HK-2 (cell line): ENCODE results near the gene SYT5.
A peak's percentile ranks its signal among the peaks of the same experiment; 100 is the strongest.
"Not testable (repeated sequence)": the region's sequence is repeated elsewhere in the genome, so short reads cannot be mapped to it uniquely, and the experiment has no call there.

ENCODE experiments used
- DNase-seq: peaks from one replicate; pipeline ENCODE4 v3.0.0-alpha.2; 2018; ENCODE audit not compliant: unreplicated experiment

The SYT5 gene

GRCh38 chr19:55208880-55209692 lies 29.0 kb upstream of the SYT5 start, which contains the start of gene PTPRH:
TSS of gene PTPRH (minus strand) at chr19:55209501. CDS start at chr19:55209433, 68 bp downstream.
- DNase-seq, result no peak

- peak; percentile 94 for DNase-seq
Observed at GRCh38 chr19:55206664-55207500, 26.8 kb upstream of the SYT5 start.

- not testable (repeated sequence) for DNase-seq
Observed at GRCh38 chr19:55202199-55202598, 22.1 kb upstream of the SYT5 start.

DNA sequence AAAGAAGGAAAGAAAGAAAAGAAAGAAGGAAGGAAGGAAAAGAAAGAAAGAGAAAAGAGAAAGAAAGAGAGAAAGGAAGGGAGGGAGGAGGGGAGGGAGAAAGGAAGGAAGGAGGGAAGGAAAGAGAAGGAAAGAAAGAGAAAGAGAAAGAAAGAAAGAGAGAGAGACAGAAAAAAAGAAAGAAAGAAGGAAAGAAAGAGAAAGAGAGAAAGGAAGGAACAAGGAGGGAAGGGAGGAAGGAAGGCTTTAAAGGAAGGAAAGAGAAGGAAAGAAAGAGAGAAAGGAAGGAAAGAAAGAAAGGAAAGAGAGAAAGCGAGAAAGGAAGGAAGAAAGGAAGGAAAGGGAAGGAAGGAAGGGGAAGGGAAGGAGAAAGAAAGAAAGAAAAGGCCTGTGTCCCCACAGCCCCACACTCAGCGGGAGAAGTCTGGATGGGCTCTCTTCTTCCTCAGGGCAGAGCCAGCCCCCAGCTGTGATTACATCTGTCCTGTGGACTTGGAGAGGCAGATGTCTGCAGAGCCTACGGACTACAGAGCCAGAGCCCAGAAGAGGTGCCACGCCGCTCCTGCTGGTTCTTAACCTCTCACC lies 19.6 kb upstream of the SYT5 start:
- DNase-seq, result no peak

DNA sequence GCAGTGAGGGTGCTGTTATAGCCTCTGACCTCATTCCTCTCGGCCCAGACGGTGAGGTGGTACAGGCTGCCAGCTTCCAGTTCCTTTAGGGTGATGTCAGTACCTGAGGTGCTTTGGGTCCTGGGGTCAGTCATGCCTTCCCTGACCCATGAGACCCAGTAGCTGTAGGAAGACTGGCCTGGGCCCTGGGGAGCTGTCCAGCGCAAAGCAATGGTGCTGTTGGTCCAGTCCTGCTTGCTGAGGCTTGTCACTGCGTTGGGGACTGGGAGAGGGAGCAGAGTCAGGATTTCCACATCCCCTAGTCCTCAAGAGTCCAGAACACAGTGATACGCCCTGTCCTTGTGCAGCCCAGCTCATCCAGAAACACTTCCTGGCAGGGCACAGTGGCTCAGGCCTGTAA lies 18.6 kb upstream of the SYT5 start:
- DNase-seq, result no peak

DNA sequence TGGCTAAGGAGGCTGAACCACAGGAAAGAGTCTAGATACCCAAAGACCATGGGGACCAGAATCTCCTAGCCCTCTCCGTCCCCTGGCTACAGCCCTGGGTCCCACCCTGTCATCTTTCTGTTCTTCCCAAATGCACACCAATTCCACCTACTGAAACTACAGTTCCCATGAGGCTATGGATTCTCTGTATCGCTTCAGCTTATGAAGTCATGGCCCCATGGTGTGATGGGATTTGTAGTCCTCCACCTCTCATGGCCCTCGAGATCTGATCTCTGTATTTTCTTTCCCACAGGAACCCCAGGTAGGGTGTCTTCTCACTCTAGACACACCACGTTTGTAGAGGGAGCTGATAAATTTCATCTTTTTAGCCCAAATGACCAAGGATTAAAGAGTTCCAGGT lies 17.4 kb upstream of the SYT5 start:
- DNase-seq, result no peak

DNA sequence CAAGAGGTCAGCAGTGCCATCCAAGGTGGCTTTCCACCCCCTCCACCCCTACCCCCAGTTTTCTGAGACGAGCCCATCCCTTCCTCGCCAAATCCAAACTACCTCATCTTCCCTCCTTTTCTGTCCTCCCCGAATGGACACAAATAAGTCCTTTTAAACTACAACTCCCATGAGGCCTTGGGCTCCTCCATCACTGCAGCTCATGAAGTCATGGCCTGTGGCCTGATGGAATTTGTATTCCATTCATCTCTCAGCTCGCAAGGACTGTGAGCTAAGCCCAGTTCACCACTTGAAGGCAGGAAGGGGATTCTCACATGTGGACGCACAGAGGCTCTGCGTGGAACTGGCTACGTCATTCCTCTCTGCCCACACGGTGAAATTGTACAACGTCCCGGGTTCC lies 16.7 kb upstream of the SYT5 start:
- DNase-seq, result no peak

- DNase-seq, result no peak
Observed at GRCh38 chr19:55193481-55193880, 13.4 kb upstream of the SYT5 start.

DNA sequence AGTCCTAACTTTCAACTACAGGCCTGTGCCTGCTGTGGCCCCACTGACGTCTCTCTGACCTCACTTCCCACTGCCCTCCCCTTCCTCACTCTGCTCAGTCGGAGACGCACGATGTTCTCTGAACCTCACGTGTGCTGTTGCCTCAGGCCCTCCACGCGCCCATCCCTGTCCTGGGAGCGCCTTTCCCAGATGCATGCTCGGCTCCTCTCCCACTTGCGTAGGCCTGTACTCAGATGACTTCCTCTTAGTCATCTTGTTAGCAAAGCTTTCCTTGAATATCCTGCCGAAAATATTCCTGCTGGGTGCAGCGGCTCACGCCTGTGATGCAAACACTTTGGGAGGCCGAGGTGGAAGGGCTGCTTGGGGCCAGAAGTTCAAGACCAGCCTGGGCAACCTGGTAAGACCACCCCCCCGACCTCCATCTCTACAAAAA lies 9.3 kb upstream of the SYT5 start:
- DNase-seq, result peak; percentile 95

DNA sequence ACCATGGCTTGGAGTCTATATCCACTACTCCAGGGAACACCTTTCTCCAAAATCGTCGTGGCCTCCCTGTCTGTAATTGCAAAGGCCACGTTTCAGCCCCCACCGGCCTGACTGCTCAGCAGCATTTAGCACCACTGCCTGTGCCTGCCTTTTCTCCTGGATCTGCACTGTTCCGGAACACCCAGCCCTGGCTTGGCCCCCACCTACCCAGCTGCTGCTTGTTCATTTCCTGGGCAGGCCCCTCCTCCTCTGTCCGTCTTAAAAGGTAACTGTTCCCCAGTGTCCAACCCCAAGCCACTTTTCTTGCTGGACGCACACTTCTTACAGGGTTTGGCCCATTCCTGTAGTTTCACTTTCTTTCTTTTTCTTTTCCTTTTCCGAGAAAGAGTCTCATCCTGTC lies 8.5 kb upstream of the SYT5 start:
- DNase-seq, result peak; percentile 82

DNA sequence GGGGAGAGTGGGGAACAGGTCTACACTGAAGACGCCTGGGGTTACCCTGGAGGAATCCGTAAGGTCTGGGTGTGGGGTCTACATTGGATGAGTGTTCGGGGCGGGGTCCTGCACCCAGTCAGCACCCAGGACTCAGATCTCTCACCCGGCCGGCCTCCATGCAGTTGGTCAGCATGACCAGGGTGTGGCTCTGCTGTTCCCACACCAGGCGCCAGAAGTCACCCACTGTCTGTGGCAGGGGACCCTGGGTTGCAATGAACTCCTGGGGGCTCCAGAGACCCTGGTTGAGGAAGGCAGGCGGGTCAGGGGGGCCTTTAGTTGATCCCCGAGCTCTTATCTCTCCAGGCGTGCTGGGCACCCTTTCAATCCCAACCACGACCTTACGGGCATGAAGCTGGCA lies 6.0 kb upstream of the SYT5 start:
- no peak for DNase-seq

GRCh38 chr19:55181740-55182139 lies 1.7 kb upstream of the SYT5 start:
- no peak for DNase-seq

DNA sequence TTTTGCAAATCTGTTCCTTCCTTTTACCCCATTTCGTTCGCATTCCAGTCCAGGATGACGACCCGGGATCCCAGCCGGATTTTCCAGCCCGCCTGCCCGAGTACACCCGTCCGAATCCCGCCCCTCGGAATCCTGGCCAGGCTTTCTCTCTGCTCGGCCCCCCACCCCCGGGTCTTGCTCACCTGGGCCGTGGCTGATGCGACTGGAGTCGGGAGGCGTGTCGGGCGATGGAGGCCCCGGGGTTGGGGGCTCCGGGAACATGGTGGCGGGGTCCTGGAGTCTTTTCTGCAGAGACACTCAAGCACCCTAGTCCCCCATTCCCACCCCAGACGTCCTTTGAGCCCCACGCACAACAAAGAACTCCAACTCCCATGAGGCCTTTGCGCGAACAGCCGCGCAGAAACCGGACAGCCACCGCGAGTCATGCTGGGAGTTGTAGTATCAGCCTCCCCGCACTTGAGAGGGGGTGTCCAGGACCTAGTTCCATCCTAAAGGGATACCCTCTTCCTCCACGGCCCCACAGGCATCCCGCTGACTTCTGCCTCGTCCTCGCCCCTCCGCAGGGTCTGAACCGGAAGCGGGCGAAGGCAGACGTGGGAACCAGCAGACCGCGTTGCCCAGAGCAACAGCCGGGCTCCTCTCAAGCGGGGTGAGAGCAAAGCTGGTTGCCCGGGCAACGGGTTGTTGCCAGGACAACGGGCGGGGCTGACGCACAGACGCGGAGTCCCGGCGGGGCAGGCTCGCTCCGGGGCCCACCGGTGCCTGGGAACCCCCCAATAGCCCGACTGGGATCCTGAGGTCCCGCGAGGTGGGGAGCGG lies 1.1 kb downstream of the SYT5 start:
- peak; percentile 89 for DNase-seq

DNA sequence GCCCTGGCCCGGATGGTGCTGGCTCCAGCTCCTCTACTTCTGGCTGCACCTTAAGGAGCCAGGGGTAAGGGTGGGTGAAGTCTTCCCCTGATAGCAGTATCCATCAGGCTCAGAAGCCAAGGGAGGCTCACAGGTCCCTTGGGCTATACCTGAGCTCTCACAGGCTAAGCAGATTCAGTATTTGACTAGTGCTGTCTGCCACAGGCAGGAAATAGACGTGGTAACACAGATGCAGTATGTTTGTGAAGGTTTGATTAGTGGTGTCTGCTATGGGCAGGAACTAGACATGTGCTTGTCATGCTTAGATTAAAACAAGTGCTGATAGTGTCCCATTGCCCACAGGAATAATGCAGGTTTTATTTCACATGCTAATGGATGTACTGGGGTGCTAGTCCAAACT lies 4.0 kb downstream of the SYT5 start:
- DNase-seq, result no peak

GRCh38 chr19:55175117-55175867 lies 4.8 kb downstream of the SYT5 start:
- DNase-seq, result no peak

GRCh38 chr19:55174425-55175116 lies 5.5 kb downstream of the SYT5 start:
- no peak for DNase-seq

GRCh38 chr19:55173714-55174409 lies 6.2 kb downstream of the SYT5 start:
- peak; percentile 93 for DNase-seq

DNA sequence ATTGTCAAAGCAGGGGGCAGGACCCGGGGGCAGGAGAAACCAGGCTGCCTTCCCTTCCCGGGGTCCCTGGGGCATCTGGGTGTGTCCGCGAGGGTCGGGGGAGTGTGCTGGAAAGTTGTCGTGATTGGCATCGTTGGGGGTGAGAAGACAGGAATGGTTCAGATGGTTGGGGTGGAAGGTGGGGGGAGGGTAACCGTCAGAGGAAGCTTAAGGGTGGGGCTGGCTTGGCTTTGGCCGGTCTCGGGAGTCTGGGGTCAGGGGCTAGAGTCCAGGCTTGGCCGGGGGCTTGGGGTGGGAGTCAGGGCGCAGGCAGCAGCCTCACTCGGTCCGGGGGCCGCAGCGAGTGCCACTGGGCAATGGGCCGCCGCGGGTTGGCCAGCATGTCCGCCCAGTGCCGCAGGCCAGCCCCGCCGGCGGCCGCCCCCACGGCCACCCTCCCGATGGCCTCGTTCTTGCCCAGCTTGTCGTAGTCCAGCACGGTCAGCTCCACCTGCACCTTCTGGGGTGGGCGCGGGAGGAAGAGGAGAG lies 6.8 kb downstream of the SYT5 start:
- DNase-seq, result no peak

GRCh38 chr19:55172741-55173140 lies 7.3 kb downstream of the SYT5 start:
- DNase-seq, result peak; percentile 64
